Epidermal melanocyte (primary cell): Measurements from ENCODE around the gene ARPC1A.

Experiments used
- DNase-seq: peaks from one replicate; pipeline ENCODE4 v3.0.0; 2011; ENCODE audit warnings: low spot score; ENCODE audit not compliant: insufficient read length

The ARPC1A gene

DNA sequence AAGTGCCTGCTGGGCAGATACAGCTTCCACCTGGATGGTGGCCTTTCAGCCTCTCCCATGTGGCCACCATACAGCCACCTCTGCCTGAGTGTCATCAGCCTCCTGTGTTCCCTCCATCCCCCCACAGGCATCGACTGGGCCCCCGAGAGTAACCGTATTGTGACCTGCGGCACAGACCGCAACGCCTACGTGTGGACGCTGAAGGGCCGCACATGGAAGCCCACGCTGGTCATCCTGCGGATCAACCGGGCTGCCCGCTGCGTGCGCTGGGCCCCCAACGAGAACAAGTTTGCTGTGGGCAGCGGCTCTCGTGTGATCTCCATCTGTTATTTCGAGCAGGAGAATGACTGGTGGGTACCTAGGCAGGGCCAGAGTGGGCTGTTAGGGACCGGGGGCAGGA is 62.2 kb downstream of the ARPC1A start:
- no peak for DNase-seq

DNA sequence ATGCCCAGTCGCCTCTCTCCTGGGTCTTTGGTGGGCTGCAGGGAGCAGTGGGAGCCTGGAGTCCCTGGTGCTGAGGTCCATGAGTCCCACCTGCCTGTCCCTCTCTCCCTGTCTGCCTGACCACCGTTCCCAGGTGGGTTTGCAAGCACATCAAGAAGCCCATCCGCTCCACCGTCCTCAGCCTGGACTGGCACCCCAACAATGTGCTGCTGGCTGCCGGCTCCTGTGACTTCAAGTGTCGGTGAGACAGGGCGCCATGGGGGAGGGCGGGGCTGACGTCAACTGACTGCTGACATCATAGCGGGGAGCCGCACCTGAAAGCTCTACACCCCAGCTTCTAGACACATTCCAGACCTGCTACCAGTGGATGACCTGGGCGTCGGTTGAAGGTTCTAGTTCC is 64.1 kb downstream of the ARPC1A start:
- DNase-seq: no peak

DNA sequence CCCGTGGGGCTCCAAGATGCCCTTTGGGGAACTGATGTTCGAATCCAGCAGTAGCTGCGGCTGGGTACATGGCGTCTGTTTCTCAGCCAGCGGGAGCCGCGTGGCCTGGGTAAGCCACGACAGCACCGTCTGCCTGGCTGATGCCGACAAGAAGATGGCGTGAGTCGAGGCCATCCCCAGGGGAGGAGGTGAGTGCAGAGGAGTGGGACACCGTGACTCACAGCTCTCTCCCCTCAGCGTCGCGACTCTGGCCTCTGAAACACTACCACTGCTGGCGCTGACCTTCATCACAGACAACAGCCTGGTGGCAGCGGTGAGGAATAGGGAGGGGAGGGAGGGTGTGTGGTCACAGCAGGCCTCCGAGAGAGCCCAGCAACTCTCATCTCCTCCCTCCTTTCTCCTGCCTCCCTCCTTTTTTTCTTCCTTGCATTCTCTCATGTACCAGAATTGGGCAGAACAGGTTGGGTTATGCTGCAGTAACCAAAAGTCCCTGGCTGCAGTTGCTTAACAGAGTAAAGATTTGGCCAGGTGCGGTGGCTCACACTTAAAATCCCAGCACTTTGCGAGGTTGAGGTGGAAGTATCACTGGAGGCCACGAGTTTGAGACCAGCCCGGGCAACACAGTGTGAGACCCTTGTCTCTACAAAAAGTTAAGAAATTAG is 65.4 kb downstream of the ARPC1A start:
- DNase-seq: no peak

DNA sequence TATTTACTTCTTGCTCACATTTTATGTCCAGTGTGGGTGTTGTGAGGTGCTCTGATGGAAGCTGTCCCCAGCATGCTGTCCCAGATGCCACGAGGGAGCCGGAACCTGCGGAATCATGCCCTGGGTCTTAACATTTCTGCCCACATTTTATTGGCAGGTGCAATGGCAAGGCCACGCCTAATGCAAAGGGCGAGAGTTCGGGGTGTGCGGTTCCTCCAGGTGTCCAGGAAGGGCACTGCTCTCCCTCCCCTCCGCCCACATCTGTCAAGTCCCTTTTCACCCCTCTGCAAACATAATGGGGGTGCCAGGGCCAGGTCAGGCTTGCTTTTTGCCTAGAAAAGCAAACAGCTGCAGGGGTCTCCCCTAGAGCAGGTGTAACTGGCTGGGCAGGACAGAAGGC is 66.3 kb downstream of the ARPC1A start:
- no peak for DNase-seq

DNA sequence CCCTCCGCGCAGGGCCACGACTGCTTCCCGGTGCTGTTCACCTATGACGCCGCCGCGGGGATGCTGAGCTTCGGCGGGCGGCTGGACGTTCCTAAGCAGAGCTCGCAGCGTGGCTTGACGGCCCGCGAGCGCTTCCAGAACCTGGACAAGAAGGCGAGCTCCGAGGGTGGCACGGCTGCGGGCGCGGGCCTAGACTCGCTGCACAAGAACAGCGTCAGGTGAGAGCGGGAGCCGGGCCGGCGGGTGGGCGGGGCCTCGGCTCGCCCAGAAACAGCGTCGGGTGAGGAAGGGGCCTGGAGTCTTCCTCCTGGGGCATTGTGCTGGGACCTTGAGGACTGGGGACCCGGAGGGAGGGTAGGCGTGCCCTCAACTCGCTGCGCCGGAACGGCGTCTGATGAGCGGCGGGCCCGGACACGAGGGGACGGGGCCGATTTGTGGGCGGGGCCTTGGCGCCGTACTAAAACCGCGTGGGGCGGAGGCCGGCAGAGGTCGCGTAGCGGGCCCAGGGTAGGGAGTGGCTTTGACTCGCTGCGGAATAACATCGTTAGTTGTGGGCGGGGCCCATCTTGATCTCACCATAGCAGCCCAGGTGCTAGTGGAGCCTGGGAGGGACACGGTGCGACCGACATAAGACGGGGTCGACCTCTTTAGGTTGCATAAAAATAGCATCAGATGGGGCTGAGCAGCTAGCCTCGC is 67.1 kb downstream of the ARPC1A start:
- DNase-seq: no peak

DNA sequence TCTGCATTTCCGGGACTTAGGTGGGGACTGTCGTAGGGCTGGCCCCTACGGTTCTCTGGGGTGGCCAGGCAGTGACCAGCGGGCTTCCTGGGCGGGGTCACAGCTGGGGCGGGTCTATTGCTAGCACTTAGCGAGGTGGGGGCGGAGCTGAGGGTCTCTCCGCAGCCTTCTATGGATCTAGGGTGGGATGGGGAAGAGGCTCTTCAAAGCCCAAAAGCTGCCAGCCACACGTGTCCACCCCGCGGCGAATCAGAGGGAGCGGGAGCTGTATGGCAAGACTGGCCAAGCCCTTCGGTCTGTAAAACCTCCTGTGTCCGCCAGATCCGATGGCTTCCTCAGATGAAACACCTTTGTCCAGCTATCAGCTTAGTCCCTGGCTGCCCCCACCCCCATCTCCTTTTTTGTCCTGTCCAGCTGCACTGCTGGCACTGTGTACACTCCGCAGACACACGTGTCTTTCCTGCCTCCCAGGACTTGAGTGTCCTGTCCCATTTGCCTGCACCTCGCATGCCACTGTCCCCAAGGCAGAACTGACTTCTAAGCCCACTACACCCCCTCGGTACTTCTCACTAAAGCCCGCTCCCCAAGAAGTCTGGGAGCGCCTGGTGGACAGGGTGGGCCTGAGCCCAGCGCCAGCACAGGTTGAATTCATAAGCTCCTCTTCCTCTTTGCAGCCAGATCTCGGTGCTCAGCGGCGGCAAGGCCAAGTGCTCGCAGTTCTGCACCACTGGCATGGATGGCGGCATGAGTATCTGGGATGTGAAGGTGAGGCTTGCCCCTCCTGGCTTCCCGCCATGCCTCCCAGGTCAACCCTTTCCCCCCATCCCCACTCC is 67.9 kb downstream of the ARPC1A start:
- no peak for DNase-seq

DNA sequence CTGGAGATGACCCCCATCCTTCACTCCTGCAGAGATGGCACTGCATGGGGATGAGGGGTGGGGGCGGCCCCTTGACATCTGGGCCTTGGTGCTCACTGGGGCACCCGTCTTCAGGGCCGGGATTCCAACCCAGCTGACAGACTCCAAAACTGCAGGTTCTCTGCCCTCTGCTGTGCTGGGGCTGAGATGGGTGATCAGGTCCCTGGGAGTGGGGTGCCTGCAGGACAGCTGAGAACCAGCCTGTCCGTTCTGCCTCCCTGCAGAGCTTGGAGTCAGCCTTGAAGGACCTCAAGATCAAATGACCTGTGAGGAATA is 68.4 kb downstream of the ARPC1A start:
- DNase-seq: no peak

DNA sequence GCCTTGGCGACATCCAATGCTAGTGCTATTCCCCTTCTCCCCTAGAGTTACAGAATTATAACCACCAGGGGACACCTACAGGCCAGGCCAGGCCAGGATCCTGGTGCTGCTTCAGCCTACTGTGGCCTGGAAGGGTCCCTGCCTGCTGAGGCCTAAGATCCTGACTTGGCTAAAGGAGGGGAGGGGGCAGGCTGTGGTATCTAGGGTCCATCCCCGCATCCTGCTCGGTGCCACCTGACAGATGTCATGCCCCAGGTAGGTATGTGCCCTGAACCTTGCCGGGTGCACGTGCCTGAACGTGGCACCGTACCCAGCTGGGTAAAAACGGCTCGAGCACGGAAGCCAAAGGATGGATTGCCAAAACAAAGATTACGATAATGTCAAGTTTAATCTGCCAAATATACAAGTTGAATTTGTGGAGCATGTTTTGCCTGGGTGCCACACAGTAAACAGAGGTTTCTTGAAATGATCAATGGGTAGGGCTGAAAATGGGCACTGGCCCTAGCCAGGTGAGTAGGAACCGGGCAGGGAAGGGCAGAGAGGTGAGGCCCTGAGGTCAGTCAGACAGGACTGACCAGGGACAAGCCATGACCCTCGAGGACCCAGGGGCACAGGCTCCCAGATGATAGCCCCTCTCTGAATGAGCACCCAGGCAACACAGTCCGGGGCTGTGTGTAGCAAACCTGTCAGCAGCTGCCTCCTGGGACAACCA is 70.1 kb downstream of the ARPC1A start:
- DNase-seq: no peak

DNA sequence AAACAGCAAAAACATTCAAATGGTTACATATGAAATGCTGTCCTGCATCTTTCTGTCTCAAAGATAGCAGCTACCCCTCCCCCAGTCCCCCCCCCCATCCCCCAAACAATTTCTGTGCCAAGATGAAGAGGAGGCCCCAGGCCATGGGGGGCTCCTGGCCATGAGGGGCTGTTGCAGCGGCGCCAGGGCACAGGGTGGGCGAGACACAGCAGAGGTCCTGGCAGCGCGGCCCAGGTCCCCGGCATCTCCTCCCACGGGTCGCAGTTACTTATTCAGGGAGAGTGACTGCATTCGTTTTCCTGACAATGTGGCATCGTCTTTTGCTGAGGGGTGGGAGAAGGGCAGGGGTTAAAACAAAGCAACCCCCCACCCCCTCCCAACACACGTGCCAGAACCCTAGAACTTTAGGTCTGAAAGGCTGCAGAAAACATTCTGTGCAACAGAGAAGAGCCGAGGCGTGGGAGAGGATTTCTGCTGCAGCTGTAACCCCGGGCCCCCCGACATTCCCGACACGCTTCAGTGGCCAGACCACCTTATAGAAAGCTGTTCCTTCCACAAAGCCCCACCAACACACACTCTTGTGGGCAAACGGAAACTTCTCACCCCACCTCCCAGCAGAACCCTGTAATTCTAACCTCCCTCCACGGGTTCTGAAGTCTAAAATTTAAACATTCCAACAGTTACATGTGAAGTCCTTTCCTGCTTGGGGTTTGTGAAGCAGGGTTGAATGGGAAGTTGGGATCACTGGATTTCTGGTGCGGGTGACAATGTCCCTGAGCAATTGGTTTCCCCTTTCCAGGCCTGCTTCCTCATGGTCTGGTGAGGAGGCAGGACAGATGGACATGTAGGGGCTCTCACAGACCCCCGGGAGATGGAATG is 71.0 kb downstream of the ARPC1A start:
- DNase-seq: no peak

DNA sequence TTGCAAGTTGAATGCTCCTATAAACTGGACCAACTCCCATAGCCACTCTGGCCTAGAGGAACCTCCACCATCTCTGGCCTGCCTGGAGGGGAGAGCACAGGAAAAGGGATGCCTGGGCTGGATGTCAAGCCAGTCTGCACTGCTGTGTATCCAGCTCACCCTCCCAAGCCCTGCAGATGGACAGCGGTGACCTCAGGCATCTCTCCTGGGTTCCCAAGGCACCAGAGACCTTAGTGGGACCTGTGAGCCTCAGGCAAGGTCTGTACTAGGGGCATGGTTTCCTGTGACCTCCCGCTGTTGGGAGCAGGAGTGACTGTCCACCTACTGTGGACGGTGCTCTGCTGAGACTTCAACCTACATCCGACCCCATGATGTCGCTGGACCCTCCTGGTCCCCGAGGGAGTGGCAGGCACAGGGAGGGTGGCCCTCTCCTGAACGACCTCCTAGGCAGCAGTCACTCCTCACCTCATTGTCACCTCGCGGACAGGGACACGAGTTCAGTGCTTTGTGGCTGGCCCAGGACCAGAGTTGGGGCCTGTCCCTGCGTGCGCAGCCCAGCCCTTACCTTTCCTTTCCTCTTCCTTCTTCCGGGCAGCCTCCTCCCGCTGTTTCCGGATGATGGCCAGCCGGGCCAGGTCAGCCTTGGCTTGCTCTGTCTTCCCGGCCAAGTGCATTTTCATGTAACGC is 71.7 kb downstream of the ARPC1A start:
- no peak for DNase-seq

DNA sequence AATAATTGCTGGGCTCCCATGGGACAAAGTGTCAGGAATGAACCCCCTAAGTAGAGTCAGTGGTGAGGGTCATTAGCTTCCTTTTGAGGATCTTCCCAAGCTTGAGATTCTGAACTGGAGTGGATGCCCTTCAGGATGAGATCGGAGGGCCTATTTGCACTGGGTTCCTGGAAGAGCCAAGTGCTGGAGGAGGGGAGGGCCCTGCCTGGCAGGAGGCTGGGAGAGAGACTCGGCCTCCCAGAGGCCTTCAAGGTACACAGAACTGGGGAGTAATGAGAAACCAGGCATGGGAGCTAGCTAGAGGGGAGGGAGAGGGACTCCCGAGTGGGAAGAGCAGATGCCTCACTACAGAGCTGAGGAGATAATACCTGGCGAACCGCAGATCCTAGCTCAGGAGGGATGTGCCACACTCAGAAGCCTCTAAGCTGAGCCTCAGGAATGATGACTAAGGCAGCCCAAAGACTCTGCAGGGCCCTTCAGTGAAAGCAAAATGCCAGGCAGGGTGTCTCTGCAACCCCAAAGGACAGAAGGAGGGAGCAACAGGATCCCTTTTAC is 73.3 kb downstream of the ARPC1A start:
- DNase-seq: no peak

DNA sequence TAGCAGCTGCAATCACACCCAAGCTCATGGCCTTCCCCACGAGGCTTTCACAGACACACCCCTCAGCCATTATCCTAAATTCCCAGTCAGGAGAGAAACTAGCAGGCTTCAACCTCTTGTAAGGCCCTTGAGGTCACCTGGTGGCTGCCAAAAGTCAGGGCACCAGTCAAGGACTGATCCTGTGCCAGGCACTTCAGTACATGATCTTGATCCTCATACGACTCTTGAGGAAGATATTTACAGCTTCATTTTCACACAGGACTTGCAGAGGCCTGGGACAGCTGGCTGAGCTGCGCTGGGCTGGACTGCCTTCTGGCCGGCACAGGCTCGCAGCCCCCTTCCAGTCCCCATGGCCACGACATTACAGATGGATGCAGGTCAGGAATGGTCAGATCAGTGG is 73.9 kb downstream of the ARPC1A start:
- no peak for DNase-seq

DNA sequence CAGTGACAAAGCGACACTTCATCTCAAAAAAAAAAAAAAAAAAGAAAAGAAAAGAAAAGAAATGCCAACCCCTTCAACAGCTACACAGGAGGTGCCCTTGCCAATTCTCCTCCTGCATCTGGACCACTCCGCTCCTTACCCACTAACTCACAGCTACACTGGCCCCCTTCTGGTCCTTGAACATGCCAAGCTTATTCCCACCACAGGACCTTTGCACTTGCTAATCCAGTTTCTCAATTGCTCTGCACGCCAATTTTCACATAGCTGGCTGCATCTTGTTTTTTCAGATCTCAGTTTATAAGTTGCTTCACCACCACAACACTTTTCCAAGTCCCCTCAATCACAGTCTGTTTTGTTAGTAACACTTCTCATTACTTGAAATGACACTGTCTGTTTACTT is 77.2 kb downstream of the ARPC1A start:
- no peak for DNase-seq

DNA sequence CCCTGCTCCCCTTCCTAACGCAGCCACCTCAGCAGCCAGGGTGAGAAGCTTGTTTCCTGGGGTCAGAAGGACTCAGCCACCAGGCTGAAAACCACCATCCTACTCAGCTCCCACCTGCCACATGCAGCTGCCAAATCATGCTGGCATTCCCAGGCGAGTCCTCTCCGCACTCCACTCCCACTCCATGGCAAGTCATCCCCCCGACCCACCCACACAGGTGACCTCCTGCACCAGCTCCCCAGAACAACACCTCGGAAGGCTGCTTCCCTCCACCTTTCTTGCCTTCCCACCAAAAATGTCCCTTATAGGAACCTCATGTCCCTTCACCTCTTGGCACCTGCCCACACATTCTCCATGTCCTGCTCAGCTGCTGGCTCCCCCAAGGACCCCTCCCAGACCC is 78.1 kb downstream of the ARPC1A start:
- no peak for DNase-seq

DNA sequence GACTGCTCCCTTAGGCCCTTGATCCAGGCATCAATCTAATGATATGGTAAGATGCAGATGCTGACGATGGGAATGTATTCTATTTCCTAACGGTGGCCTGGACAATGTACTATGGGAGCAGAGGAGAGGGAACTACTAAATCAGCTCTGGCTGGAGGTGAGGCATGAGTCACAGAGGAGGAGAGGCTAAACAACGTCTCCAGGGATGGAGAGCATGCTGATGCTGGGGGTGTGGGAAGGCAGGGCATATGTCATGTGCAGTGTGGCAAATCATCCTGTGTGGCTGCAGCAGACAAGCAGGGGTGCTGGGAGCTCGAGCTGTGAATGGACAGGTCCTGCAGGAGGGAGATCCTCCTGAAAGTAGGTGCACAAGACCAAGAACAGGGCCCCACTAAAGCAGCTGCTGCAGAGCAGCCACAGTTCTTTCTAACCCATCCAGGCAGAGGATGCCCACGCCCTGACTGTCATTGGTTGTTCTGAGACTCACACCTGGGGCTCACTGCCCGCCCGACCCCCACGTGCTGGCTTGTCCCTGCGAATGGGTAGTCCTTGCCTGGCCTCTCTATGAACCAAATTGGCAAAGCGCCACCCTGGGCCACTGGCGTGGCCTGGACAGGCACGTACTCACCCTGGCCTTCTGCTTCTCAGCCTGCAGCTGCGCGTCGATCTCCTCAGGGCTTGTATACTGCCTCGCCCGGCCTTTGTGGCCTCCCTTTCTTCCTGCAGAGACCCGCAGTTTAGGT is 78.7 kb downstream of the ARPC1A start:
- DNase-seq: no peak

DNA sequence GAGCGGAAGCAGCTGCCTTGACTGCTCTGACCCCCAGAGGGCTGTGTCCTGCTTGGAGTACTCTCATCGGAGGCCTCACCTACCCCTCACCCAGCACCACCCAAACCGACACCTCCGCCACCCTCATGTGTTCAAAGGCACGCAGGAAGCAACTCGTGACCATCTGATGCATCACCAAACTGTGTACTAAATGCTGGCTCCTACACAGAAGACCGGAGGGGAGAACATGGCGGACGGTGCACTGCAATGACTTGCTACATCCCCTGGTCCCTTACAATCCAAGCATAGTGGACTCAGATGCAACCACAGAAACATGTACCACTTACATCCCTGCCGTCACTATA is 79.3 kb downstream of the ARPC1A start:
- DNase-seq: no peak

DNA sequence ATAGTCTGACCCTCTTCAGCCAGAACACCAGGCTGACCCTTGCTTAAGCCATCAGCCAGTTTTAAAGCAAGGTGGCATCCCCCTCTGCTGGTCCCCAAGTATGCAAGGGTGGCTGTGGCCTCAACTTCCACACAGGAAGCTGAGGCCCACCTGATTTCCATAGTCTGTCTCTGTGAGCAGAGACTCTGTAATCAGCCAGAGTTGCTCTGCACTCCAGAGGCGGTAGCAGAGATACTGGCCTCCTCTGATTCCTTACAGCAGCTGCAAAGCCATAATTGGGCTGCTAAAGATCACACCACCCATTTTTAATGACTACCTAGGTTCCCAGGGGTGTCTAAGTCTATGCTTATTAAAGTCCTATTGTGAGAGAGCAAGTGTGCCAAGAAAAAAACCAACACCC is 80.9 kb downstream of the ARPC1A start:
- no peak for DNase-seq

DNA sequence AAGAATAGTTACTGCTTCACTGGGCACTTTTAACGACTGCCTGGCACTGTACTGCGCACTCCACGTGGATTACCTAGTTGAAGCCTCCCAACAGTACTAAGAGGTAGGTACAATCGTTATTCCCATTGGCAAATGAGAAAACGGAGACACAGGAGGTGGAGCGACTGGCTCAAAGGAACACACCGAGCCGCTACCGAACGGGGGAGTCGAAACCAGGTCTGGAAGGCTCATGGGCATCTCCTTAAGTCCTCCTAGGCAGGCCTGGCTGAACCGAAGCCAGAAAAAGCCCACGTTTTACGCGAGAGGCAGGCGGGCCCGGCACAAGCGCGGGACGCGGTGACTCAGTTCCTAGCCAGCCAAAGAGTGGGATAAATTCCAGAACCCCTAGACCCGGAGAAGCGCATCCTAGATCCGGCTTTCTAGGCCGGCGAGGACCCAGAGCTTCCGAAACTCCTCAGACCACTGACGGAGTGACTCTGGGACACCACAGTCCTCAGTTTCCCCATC is 82.2 kb downstream of the ARPC1A start:
- peak; percentile 52 for DNase-seq
